ENCODE results near the gene CES2. TPM values are rescaled to one million over a fixed set of nuclear protein-coding genes. Genes with fewer than 3 reads are reported as not detected.
A peak's percentile ranks its signal among the peaks of the same experiment; 100 is the strongest.
"Not testable (repeated sequence)": the region's sequence is repeated elsewhere in the genome, so short reads cannot be mapped to it uniquely, and the experiment has no call there.

The CES2 gene
- total RNA-seq, 1 donor from 2014 or later: 78.2 TPM

- Histone ChIP-seq H3K27me3 (ENCODE audit: control insufficient read depth, insufficient read depth, low read length) (no peaks in the 10 kb centered on the region), H3K4me3 (ENCODE audit: low read depth, low read length) (no peak overlapping the region), H3K36me3 (ENCODE audit: control insufficient read depth, insufficient read depth, low read length) (no peaks in the 10 kb centered on the region)
- no peak for TF ChIP-seq CTCF (IDR thresholded peaks at IDR 0.05; ENCODE audit: insufficient read depth, low read length, severe bottlenecking)
- FAIRE-seq: no peak
- no peak for DNase-seq (ENCODE audit: low read depth)
Measured at GRCh38 chr16:66986559-66986958, 51.2 kb downstream of the CES2 start.

- no peak within 1 kb of the TSS for H3K4me3 ChIP-seq (ENCODE audit: low read depth, low read length)
- DNase-seq (ENCODE audit: low read depth): peak; percentile 82
Measured at GRCh38 chr16:66988197-66988788, 53.0 kb downstream of the CES2 start, which contains the start of gene CES4A. CES4A (plus strand) TSS chr16:66988589; CDS start chr16:66988773, 184 bp downstream.

GRCh38 chr16:66991545-66992077 is 56.3 kb downstream of the CES2 start:
- Histone ChIP-seq H3K36me3 (ENCODE audit: control insufficient read depth, insufficient read depth, low read length) (no peaks in the 10 kb centered on the region), H3K27me3 (ENCODE audit: control insufficient read depth, insufficient read depth, low read length) (no peaks in the 10 kb centered on the region), H3K4me3 (ENCODE audit: low read depth, low read length) (no peak overlapping the region)
- DNase-seq (ENCODE audit: low read depth): no peak
- no peak for TF ChIP-seq CTCF (IDR thresholded peaks at IDR 0.05; ENCODE audit: insufficient read depth, low read length, severe bottlenecking)
- no peak for FAIRE-seq

More at GRCh38 chr16:66988197-66988788, 53.0 kb downstream of the CES2 start, which contains the start of gene CES4A:
- Histone ChIP-seq H3K36me3 (ENCODE audit: control insufficient read depth, insufficient read depth, low read length) (no peaks in the 10 kb centered on the region), H3K27me3 (ENCODE audit: control insufficient read depth, insufficient read depth, low read length) (no peaks in the 10 kb centered on the region)
- TF ChIP-seq CTCF (IDR thresholded peaks at IDR 0.05; ENCODE audit: insufficient read depth, low read length, severe bottlenecking): no peak
- peak; percentile 98 for FAIRE-seq

GRCh38 chr16:66993558-66993957 is 58.2 kb downstream of the CES2 start:
- H3K4me3 ChIP-seq (ENCODE audit: low read depth, low read length); FAIRE-seq; H3K27me3 ChIP-seq (ENCODE audit: control insufficient read depth, insufficient read depth, low read length); DNase-seq (ENCODE audit: low read depth); H3K36me3 ChIP-seq (ENCODE audit: control insufficient read depth, insufficient read depth, low read length): not testable (repeated sequence)

Other genes with a start within 250 kb of the CES2 start
- gene CMTM4, start 238.8 kb upstream of the CES2 start, total RNA-seq: 73.0 and 83.2 TPM in 2 replicates
- 127 and 138 TPM in 2 replicates for gene DYNC1LI2, start 183.9 kb upstream of the CES2 start, total RNA-seq
- 0.26 TPM in 2 replicates for gene TERB1, start 133.9 kb upstream of the CES2 start, total RNA-seq
- gene NAE1, start 104.5 kb upstream of the CES2 start, total RNA-seq: 62.4 and 63.2 TPM in 2 replicates
- gene CA7, start 91.1 kb upstream of the CES2 start, total RNA-seq: not detected in 2 replicates
- 6.3 and 9.0 TPM in 2 replicates for gene PDP2, start 55.0 kb upstream of the CES2 start, total RNA-seq
- gene CDH16, start 16.6 kb upstream of the CES2 start, total RNA-seq: 1.8 and 5.8 TPM in 2 replicates
- gene RRAD, start 10.0 kb upstream of the CES2 start, total RNA-seq: 75.0 and 130 TPM in 2 replicates
- 227 and 333 TPM in 2 replicates for gene CIAO2B, start 1.1 kb upstream of the CES2 start, total RNA-seq
- gene CES3, start 25.8 kb downstream of the CES2 start, total RNA-seq: 1.6 and 6.3 TPM in 2 replicates
- 1.1 and 1.5 TPM in 2 replicates for gene CES4A, start 53.1 kb downstream of the CES2 start, total RNA-seq
- 101 and 121 TPM in 2 replicates for gene CBFB, start 93.6 kb downstream of the CES2 start, total RNA-seq
- 7.6 and 16.3 TPM in 2 replicates for gene PHAF1, start 174.4 kb downstream of the CES2 start, total RNA-seq
- 8.7 and 11.4 TPM in 2 replicates for gene B3GNT9, start 215.5 kb downstream of the CES2 start, total RNA-seq
- 31.9 and 35.8 TPM in 2 replicates for gene TRADD, start 224.4 kb downstream of the CES2 start, total RNA-seq
- gene FBXL8, start 224.4 kb downstream of the CES2 start, total RNA-seq: 4.1 and 4.5 TPM in 2 replicates
- gene HSF4, start 229.2 kb downstream of the CES2 start, total RNA-seq: 3.7 and 8.1 TPM in 2 replicates
- 28.2 and 37.8 TPM in 2 replicates for gene NOL3, start 235.0 kb downstream of the CES2 start, total RNA-seq
- gene MATCAP1, start 248.4 kb downstream of the CES2 start, total RNA-seq: 5.5 and 5.8 TPM in 2 replicates

Measured in bronchial epithelial cell (primary cell).